SK-N-MC (cell line): ENCODE results near the gene TUBGCP3.

ENCODE experiments used
- EZH2 ChIP-seq: fragments of 200-600 bp; sonication (generic); IDR thresholded peaks from one replicate; pipeline ENCODE4 v1.6.1; 2017; ENCODE audit warnings: antibody characterized with exemption
- FOXP2 ChIP-seq: optimal IDR thresholded peaks from 2 replicates; pipeline ENCODE3; 2011; ENCODE audit warnings: mild to moderate bottlenecking, moderate library complexity; ENCODE audit not compliant: insufficient read depth; ENCODE audit errors: extremely low read length, control extremely low read depth
- POLR2AphosphoS5 ChIP-seq: IDR thresholded peaks from 2 replicates; pipeline ENCODE4 v1.6.1; 2012; ENCODE audit warnings: mild to moderate bottlenecking, low read depth, low read length, borderline replicate concordance

DNA sequence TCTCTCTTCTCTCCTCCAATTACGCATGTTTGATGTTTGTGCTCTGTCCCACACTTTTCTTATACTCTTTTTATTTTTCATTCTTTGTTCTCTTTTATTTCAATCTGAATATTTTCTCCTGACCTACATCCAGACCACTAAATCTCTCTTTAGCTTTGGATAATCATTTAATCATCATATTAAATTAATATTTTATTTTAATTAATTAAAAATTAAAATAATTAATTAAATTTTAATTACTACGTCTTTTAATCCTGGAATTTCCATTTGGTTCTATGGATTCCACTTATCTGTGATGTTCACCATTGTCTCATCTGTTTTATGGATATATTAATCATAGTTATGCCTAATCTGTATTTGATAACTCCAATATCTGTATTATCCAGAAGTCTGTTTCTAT, 149.4 kb downstream of the TUBGCP3 start:
- TF ChIP-seq EZH2 (no peak), POLR2AphosphoS5 (no peak), FOXP2 (no peak)
